GM10266 (cell line): ENCODE data around the gene ARHGAP22.

ENCODE experiments used
- DNase-seq: peaks from one replicate; pipeline ENCODE4 v3.0.0; 2012; ENCODE audit errors: extremely low spot score
- CTCF ChIP-seq: IDR thresholded peaks from 2 replicates; pipeline ENCODE4 v1.5.1; 2012; ENCODE audit warnings: mild to moderate bottlenecking, low read depth; ENCODE audit not compliant: control insufficient read depth, insufficient read depth; ENCODE audit errors: missing control alignments

Gene ARHGAP22

GRCh38 chr10:48554656-48555055 is 50.2 kb downstream of the ARHGAP22 start:
- no peak for TF ChIP-seq CTCF
- no peak for DNase-seq

- DNase-seq = no peak
- no peak for TF ChIP-seq CTCF
Observed at GRCh38 chr10:48554246-48554645, 50.6 kb downstream of the ARHGAP22 start.

GRCh38 chr10:48552946-48553564 is 51.8 kb downstream of the ARHGAP22 start:
- DNase-seq = no peak

GRCh38 chr10:48551861-48552591 is 52.8 kb downstream of the ARHGAP22 start:
- TF ChIP-seq CTCF = peak; percentile 77
- peak; percentile 55 for DNase-seq

More at GRCh38 chr10:48552946-48553564, 51.8 kb downstream of the ARHGAP22 start:
- no peak for TF ChIP-seq CTCF

- TF ChIP-seq CTCF = no peak
- no peak for DNase-seq
Observed at GRCh38 chr10:48550977-48551376, 53.9 kb downstream of the ARHGAP22 start.

- no peak for DNase-seq
- no peak for TF ChIP-seq CTCF
Observed at GRCh38 chr10:48550071-48550691, 54.7 kb downstream of the ARHGAP22 start.

- TF ChIP-seq CTCF = no peak
- DNase-seq = no peak
Observed at GRCh38 chr10:48549236-48549635, 55.6 kb downstream of the ARHGAP22 start.
